Cardiac septum (tissue), 1 donor: Measurements from ENCODE around the gene ERC2. TPM values are rescaled to one million over a fixed set of nuclear protein-coding genes. Genes with fewer than 3 reads are reported as not detected.
"Not testable (repeated sequence)": the region's sequence is repeated elsewhere in the genome, so short reads cannot be mapped to it uniquely, and the experiment has no call there.

Experiments used
- DNase-seq: peaks from one replicate; pipeline ENCODE4 v3.0.0-alpha.2; 2020; ENCODE audit warnings: low spot score
- intact Hi-C: fragments of 100-400 bp; cut with DNase I; formaldehyde crosslinking; loops from one replicate; pipeline ENCODE4 v1.14.0; 2022
- total RNA-seq: library from RNA; stranded (reverse); fragmentation: NEBNext Ultra II Directional; extraction: Animal tissue kit (Norgen Biotek cat#: 25700); gene quantifications from one replicate; pipeline ENCODE4 v1.2.1, GENCODE V29; 2021
- donor health status: DM: no; HTN: no; CAD: no.

The ERC2 gene
- total RNA-seq, 1 donor from 2014 or later, result 6.2 TPM

DNA sequence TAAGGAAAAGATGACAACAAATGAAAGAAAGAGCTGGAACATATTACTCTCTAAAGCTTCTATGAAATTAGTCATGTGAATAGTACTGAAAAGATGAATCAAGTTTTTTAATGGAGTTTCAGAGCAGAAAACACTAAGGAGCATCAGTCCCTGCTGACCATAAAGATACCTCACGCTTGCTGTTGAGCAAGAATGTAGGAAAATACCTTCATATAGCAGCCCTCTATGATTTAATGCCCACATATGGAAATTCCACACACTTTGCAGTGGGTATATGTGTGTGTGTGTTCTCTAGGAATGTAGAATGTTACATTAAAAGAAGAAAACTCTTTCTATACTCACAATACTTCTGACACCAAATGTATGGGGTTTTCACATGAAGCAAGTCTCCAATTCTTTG lies 355.0 kb downstream of the ERC2 start:
- intact Hi-C loops, result no loop called here
- DNase-seq, result no peak

DNA sequence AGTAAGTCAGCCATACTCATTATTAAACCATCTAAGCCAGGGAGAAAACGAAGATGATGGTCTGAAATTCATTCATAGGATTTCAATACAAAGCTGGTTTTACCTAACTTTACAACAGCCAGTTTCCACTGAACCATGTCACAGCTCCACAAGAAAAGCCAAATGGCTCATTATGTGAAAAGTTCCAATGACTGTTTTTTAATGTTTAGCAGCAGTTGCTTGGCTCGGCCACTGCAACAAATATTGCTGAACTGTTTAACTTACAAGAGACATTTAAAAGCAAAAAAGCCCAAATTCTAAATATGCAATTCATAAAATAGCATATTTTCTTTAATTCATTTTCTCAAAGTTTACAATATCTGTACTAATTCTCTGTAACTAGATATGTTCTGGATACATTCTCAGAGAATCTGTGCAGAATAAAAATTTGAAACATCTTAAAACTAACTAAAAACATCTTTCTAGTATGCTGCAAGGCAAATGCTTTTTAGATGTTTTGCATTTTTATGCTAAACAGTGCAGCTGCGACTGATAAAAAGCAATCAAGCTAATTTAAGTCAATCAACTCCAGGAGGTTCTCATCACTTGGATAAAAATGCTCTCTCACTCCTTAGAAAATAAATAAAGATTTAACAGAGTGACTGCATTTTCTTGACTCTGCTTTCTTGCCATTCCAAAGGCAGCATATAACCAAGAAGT lies 356.5 kb downstream of the ERC2 start:
- DNase-seq, result no peak
- intact Hi-C loops, result no loop called here

DNA sequence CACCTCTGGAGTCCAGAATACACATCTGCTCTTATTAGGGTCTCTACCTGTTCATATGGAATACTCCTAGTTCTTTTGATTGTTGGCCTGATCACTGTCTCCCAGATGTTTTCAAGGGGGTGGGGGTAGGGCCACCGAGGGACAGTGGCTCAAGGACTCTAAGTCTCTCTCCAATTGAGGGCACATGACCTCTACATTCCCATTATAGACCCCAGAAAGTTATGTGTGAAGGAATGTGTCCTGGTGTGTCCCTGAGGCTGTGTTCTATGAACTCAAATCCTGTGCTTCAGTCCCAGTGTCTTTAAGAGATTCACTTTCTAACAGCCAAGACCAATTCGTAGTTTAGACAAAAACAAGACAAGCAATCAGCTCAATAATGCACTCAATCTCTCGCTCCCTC lies 357.4 kb downstream of the ERC2 start:
- intact Hi-C loops, result no loop called here
- DNase-seq, result no peak

DNA sequence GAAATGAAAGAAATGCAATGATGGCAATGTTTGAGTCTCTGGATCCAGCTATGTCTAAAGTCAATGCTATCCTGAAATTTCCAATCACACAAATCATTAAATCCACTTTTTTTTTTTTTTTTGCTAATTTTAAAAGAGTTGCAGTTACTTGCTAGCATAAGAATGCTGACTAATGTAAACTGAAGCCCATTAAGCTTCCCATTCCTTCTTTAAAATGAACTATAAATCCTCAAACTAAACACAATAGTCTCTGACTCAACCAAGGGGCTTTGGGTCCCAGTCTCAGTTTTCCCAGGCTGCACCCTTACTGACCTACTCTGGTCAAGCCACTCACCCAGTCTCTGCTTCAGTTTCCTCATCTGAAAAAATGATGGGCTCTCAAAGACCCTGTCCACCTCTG lies 361.1 kb downstream of the ERC2 start:
- intact Hi-C loops, result no loop called here
- no peak for DNase-seq

DNA sequence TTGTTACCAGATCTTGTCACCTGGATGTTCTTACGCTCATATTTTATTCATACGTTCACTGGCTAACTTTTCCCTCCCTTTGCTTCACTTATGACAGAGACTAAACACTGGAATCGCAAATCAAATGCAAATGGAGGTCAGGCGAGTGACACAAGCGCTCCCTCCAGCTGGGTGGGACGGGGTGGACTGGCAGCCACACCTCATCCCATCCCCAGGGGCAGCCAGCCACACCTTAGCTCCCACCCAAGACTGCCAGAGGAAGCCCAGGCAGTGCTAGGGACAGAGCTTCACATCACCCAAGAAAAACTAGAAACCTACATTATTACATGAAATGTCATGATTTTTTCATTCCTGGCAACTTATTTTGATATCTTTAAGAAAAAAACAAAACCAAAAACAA lies 366.2 kb downstream of the ERC2 start:
- DNase-seq, result no peak
- intact Hi-C loops, result no loop called here

DNA sequence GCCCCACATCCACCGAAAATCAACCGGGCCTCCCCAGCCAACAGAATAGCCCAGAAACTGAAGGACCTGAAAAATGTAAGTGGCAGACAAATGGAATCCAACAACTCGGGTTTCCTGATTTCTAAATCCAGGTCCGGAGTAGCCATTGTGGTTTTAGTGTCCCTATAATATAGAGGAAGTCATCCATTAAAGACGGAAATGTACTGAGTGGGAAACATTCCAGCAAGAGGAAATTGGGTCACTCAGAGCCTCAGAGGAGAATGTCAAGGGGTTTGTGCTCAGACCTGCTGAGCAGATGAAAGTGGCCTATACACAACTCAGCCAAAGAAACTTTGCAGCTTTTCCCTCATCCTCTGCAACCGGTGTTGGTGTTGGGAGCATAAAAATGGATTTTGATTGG lies 366.7 kb downstream of the ERC2 start:
- DNase-seq, result no peak
- intact Hi-C loops, result no loop called here

DNA sequence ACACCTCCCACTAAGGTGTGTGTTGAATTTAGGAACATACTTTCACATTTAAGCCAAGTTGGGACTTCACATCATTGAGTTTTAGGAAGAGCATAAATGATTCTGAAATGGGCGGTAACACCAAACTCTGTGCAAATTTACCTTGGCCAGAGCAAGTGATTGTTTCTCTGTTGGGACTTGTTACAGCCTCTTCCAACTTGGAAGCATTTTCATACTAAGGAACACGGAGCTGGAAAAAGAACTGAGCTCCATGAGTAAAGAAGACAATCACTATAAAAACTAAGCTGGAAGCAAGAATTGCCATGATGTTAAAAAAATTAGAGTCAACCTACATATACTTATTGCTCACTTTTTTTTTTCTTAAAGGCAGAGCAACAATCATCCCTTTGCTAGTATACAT lies 371.3 kb downstream of the ERC2 start:
- intact Hi-C loops, result no loop called here
- no peak for DNase-seq

DNA sequence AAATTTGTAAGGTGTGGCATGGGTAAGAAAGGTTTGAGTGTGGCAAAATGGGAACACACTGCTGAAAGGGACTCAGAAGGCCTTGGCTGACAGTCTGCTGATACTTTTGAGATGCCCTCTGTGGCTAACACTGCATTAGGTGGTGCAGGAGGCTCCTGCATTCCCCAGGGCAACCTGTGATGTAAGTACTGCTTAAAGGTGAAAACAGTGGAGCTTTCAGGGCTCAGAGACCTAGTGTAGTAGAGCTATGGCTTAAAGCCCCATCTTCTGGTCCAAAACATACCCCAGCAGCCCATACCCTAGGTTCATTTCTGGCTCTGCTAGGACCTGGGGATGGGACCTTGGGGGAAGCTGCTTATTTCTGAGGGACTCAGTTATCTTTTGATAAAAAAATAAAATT lies 374.1 kb downstream of the ERC2 start:
- no peak for DNase-seq
- intact Hi-C loops, result no loop called here

DNA sequence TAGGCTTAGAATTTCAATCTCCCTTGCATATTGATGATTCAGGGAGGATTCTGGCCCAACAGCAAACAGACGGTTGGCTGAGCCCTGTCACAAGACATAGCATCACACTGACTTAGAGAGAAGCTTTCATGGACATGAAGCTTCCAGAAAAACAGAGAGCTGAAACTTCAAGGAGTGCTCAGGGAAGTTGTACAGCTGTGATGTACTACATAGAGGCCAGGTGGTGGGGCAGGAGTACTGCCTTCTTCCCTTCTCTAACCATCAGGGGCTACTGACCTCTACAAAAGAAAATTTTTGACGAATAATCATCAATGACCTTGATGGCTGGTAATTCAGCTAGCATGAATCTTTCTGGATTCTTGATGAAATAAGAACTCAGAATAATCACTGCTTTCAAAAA lies 378.5 kb downstream of the ERC2 start:
- no peak for DNase-seq
- intact Hi-C loops, result no loop called here

DNA sequence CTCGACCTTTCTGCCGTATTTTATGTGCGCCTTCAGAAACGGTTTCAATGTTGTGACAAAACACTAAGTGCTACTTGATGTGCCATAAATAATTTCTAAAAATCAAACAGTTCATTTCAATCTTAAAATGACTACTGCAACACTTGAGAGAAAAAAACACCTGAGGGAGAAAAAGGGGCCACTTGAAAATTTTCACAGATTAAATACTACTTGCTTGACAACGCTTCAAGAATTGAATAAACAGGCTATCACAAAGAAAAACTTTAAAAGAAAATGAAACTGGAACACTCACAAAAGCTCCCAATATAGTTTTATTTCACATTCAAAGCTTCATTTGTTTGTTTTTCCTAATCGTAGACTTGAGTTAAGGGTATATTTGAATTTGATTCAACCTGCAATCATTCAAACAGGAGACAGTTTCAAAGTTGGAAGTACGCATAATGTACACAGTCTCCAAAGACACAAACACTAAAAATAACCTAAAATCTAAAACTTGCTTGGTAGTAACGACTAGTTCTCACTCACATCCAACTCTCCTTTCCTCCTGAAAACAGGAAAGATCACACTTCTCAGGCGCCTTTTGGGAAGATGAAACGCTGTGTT lies 380.7 kb downstream of the ERC2 start:
- intact Hi-C loops, result no loop called here
- no peak for DNase-seq

DNA sequence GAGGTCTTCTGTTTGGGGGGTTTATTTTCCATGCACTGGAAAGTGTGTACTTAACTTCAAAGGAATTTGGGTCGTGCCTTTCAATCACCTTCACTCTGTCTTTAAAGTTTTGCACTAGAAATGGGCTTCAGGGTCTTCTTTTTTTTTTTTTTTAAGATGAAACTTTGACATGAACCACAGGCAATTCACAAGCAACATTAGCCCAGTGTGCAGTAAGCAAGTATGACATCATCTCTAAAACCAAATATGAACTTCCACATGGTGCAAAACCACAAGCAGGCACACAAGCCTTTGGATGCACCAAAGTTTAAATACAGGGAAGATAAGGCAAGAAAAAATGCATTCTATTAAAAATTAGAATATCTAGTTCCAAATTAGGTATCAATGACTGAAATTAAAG lies 381.9 kb downstream of the ERC2 start:
- no peak for DNase-seq
- intact Hi-C loops, result no loop called here

DNA sequence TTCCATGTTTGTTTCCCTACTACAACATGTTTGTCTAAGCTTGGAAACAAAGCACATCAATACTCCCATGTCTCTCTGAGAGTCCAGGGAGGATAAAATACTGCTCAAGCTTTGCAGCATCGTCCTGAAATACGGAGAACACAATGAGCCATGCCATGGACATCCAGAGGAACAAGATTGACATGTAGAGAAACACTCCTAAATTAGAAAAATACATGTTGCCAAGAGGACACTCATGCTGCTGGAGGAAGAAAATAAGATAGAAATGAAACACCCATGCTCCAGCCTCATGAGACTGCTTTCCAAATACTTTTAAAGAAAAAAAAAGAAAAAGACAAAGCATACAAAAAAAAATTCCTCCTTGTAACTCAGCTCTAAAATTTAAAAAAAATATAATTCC lies 387.0 kb downstream of the ERC2 start:
- DNase-seq, result no peak
- intact Hi-C loops, result no loop called here

DNA sequence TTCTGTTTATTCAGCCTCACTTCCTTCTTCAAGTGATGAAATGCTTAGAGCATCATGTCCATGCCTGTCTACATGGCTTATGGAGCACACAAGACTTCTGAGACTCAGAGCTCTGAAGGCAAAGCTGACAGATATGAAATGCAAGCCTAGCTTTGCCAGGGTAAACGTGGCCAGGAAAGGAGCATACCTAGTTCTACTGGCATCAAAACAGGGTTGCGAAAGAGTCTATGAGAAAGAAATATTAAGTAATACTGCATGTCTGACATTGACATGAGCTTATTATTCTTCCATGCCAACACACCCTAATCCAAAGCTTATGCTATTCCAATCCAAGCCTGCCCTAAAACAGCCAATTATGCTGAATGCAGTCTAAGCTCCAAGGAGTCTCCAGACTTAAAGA lies 391.5 kb downstream of the ERC2 start:
- no peak for DNase-seq
- intact Hi-C loops, result no loop called here

DNA sequence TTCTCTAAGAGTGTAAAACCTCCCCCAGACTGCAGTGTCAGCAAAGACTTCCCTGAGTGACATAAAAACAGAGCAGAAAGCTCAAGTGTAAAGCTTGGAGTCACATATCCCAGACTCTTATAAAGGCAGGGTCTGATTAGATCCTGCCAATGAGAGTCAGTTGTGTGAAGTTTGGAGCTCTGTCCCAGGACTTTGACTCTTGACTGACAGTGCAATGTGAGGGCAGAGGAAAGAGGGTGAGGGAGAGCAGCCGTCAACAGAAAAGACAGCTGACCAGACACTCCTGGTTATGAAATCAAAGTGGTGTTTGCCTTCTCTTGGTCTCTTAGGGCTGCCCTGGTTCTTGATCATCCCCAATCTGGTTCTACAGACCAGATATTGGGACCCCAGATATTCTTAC lies 393.2 kb downstream of the ERC2 start:
- no peak for DNase-seq
- intact Hi-C loops, result no loop called here

DNA sequence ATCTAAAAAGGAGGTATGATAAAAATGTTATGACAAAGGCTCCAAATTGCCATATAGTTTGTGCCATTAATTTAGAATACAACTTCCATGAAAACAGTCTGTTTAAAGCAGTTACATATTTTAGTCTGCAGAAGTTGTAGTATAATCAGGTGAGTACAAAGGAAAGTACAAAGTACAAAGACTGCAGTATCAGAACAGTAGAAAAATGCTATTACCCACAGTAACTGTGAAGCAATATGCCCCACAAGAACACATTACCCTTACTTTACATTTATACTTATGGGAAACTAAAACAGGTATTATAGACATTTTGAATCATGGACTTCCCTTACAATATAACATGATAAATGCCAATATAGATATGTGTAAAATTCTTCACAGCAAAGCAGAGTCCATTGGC lies 398.5 kb downstream of the ERC2 start:
- DNase-seq, result no peak
- intact Hi-C loops, result no loop called here

DNA sequence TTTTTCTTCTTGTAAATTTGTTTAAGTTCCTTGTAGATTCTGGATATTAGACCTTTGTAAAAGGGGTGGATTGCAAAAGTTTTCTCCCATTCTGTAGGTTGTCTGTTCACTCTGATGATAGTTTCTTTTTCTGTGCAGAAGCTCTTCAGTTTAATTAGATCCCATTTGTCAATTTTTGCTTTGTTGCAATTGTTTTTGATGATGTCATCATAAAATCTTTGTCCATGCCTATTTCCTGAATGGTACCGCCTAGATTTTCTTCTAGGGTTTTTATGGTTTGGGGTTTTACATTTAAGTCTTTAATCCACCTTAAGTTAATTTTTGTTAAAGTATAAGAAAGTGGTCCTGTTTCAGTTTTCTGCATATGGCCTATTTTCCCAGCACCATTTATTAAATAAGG lies 401.9 kb downstream of the ERC2 start:
- intact Hi-C loops, result not testable (repeated sequence)

DNA sequence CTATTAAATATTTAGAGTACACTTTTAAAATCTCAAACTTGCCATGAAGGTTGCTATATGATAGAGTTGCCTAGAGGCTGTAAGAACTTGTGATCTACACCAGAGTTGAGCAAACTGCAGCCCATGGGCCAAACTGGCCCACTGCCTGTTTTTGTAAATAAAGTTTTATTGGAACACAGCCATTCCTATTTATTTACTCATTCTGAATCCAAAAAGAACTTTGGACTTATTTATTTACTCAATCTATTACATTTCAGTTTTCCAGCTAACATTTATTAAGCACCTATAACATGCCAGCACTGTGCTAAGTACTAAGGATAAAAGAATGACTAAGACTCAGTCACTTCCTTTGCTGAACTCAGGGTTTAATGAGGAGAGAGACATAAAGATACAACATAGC lies 403.6 kb downstream of the ERC2 start:
- no peak for DNase-seq
- intact Hi-C loops, result no loop called here

More for the DNA sequence above, 401.9 kb downstream of the ERC2 start:
- not testable (repeated sequence) for DNase-seq

DNA sequence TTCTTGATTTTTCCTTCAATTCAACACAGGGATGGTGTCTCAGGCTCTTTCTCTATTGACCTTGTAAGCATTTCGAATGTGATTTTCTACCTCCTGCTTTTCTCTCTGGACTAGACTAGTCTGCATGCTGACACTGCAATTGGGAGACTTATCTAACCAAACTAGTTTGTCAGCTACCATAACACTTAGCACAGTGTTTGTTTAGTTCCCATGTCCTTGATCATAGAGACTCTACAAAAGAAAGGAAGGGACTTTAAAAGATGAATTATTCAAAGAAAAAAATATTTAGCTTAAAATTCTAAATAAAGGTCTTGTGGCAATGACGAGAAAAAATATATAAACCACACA lies 407.0 kb downstream of the ERC2 start:
- DNase-seq, result no peak
- intact Hi-C loops, result no loop called here

DNA sequence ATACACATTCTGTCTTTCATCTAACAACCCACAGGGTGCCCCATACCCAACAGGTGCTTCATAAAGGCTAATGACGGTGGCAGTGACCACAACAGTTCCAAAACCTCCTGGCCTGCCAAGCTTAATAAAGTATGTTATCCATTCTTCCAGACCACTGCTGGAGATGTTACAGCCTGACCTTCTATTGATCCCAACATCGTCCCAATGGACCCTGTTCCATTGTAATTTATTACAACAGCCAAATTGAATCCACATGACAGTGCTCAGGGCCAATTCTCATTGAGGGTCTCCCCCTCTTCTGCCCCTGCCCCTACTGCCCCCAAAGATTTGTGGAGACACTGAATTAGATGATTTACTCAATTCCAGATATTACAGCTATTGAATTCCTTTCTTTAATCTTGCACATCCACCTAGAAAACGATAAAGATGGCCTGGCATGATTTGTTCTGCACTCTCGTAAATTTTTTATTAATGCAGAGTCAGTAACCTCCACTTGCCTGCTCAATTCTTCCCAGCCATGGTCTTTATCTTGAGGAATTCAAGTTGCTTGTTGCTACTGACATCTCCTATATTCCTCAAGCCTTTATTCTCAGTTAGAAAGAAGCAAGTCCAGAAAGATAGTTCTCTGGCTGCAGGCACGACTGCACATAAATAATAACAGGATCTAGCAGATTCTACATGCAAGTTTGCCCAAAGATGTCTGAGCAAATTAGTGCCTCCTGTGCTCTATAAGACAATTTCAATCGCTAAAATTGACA lies 407.6 kb downstream of the ERC2 start:
- no peak for DNase-seq
- intact Hi-C loops, result no loop called here

DNA sequence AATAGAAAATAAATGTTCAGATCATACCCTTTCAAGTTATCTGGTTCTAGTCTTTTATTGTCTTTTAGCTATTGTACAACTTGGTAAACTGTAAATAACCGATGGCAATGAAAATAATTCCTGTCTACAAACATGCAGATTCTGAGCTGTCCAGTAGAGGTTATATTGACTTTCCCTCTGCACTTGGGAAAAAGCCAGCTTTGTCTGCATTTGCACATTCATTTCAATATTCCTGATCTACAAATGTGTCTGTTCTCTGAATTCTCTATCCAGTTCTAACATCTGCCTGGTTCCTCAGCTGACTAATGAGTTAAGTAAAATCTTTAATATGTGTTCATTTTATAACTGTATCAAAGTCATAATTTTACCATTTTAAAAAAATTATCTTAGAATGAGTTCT lies 408.5 kb downstream of the ERC2 start:
- intact Hi-C loops, result no loop called here
- DNase-seq, result no peak

DNA sequence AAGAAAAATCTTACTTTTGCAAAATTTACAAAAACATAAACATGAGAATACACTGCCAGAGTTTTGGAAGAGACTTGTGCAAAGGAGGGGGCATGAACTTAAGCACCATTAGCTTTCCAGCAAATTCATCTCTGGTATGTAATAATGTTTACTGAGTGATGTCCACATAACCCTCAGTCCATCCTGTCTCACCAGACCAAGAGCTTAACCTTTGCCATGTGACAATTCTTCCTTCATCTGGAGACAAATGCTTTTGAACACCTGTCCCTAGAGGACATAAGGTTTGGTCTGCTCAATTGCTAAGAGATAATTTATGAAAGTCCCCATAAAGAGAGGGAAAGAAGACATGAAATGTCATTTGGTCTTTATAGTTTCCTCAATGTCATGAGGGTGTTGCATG lies 412.3 kb downstream of the ERC2 start:
- no peak for DNase-seq
- intact Hi-C loops, result no loop called here
